ENCODE data around the gene ABCG1.

The ABCG1 gene

GRCh38 chr21:42301371-42302075 lies 82.6 kb downstream of the ABCG1 start:
- no peak for DNase-seq (ENCODE audit: low read depth)
- no peak overlapping the region for H3K4me3 ChIP-seq (ENCODE audit: low read length)
- TF ChIP-seq CTCF (IDR thresholded peaks at IDR 0.05; ENCODE audit: insufficient read depth, low read depth, low read length, missing control alignments), result no peak

GRCh38 chr21:42302076-42302650 lies 83.2 kb downstream of the ABCG1 start:
- no peak for TF ChIP-seq CTCF (IDR thresholded peaks at IDR 0.05; ENCODE audit: insufficient read depth, low read depth, low read length, missing control alignments)
- no peak for DNase-seq (ENCODE audit: low read depth)

GRCh38 chr21:42302794-42303193 lies 83.9 kb downstream of the ABCG1 start:
- DNase-seq (ENCODE audit: low read depth), result no peak
- no peak overlapping the region for H3K4me3 ChIP-seq (ENCODE audit: low read length)
- TF ChIP-seq CTCF (IDR thresholded peaks at IDR 0.05; ENCODE audit: insufficient read depth, low read depth, low read length, missing control alignments), result no peak

More at GRCh38 chr21:42302076-42302650, 83.2 kb downstream of the ABCG1 start:
- no peak overlapping the region for H3K4me3 ChIP-seq (ENCODE audit: low read length)

GRCh38 chr21:42303443-42303842 lies 84.5 kb downstream of the ABCG1 start:
- DNase-seq (ENCODE audit: low read depth), result no peak
- TF ChIP-seq CTCF (IDR thresholded peaks at IDR 0.05; ENCODE audit: insufficient read depth, low read depth, low read length, missing control alignments), result no peak
- no peak overlapping the region for H3K4me3 ChIP-seq (ENCODE audit: low read length)

- no peak for TF ChIP-seq CTCF (IDR thresholded peaks at IDR 0.05; ENCODE audit: insufficient read depth, low read depth, low read length, missing control alignments)
- DNase-seq (ENCODE audit: low read depth), result no peak
- no peak overlapping the region for H3K4me3 ChIP-seq (ENCODE audit: low read length)
These were observed 85.9 kb downstream of the ABCG1 start for GRCh38 chr21:42304556-42305454.

GRCh38 chr21:42305707-42306147 lies 86.8 kb downstream of the ABCG1 start:
- no peak for DNase-seq (ENCODE audit: low read depth)
- no peak overlapping the region for H3K4me3 ChIP-seq (ENCODE audit: low read length)
- no peak for TF ChIP-seq CTCF (IDR thresholded peaks at IDR 0.05; ENCODE audit: insufficient read depth, low read depth, low read length, missing control alignments)

Measured in epithelial cell of esophagus (primary cell).